HG03520 (cell line): ENCODE data around the gene CRYBB1.

Experiments
- ATAC-seq: cut with Tn5 transposase; IDR thresholded peaks from one replicate; pipeline ENCODE4 v1.9.1; 2021; ENCODE audit warnings: mild to moderate bottlenecking, moderate library complexity; ENCODE audit not compliant: unreplicated experiment

CRYBB1 gene

DNA sequence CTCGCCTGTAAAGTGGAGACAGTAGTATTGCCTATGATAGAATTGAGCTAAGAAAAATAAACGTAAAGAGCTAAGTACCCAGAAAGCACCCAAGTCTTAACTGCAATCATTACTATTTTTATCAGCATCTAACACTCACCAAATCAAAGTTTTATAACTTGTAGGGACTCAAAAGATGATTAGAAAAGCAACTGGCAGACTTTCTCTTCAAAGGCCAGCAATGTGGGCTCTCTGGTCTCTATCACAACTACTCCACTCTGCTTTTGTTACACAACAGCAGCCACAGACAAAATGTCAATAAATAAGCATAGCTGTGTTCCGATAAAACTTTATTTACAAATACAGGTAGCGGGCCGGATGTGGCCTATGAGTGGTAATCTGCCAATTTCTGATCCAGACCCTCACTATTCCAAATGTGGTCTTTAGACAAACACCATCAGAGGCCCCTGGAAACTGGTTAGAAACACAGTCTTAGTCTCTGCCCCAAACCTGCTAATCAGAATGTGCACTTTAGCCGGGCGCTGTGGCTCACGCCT, 36.1 kb downstream of the CRYBB1 start:
- ATAC-seq, result no peak

DNA sequence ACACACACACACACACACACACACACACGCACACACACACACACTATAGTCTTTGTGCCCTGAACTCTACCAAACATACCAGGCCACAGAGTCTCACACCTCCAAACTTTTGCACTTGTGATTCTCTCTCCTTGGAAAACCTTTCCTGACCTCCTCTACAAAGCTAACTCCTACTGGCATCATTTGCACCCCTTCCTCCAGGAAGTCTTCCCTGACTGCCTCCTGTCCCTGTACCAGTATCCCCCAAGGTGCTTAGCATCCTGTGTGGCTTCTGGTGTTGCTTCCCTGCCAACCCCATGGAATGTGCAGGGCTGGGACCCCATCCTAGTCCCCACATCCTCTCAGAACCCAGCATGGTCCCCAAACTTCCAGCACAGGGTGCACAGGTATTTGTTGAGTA, 36.8 kb downstream of the CRYBB1 start:
- ATAC-seq, result no peak

DNA sequence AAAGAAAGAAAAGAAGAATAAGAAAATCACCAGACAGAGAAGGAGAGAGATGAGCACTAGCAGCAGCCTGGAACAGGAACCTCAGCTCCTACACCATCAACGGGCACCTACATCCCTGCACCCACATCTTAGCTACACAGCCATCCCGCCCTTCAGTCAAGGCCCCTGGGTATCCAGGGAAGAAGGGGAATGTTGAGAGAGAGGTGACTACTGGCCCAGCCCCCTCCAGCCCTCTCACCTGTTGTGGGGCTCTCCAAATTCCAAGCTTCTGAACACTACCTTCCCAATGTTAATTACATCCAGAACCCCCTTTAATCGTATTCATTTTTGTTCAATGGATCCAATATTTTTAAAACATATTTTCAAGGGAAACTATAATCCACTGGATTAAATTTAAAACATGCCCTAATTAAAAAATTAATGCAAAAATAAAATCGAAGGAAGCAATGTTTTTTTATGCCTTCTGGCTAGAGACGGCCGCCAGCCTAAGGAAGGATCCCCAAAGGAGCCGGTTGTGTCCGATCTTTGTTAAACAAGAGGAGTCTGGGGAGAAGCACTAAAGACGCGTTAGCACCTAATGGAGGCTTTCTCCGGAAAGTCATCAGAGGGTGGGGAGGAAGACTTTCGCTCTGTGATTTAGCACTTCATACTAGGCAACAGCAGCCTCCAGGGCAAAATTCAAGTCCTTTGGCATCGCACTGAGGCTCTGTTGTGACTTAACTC, 37.4 kb downstream of the CRYBB1 start:
- no peak for ATAC-seq

DNA sequence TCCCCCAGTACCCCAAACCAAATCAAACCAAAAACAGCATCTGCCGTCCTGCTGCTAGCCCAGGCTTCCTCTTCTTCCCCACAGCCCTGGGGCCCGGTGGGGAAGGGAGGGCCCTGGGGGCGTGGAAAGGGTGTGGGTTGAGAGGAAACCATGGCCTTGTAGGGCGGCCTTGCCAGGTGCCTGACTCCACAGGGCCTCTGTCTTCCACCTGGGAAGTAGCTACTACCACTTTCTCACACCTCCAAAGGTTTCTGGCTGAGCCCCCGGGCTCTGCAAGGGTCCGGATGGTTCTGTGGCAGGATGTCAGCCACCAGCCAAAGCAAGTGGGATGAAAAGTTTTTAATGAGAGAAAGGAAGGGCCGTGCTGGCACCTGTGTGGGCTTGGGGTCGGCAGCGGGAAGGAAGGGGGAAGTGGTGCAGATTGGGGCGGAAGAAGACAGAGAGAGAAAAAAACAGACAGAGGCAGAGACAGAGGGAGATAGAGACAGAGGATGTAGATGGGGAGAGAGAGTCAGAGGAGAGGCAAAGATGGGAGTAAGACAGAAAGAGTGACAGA, 38.4 kb downstream of the CRYBB1 start:
- peak; percentile 51 for ATAC-seq

DNA sequence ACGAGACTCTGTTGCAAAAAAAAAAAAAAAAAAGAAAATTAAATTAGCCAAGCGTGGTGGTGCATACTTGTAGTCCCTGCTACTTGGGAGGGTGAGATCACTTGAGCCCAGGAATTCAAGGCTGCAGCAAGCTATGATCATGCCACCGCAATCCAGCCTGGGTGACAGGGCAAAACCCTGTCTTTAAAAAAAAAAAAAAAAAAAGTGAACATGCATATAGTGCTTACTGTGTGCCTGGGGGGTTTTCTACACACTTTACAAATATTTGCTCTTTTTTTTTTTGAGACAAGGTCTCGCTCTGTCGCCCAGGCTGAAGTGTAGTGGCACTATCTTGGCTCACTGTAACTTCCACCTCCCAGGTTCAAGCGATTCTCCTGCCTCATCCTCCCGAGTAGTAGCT, 40.7 kb downstream of the CRYBB1 start:
- ATAC-seq, result no peak

DNA sequence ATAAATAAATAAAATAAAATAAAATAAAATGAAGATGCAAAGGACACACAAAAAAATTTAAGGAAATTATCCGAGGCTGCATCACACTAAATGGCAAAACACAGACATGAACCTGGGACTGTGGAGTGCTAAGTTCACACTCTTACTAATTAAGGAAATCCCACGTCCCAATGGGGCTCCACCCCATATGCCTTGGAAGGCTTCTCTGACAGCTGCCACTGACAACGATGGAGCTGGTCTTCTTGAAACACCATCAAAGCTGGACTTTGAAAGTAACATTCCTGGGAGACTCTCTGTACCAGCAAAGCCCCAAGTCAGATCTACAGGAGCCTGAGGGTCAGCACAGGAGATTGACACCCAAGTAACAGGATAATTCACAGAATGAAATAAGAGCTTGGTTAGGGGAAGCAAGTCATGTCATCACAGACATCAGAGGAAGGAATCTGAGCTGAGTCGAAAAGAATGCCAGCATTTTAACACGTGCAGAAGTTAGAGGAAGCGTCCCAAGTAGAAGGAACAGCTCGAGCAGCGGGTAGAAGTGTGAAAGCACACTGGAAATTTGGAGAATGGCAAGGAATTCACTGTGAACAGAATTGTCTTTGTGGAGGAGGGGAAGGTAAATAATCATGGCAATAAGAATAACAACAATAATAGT, 41.7 kb downstream of the CRYBB1 start:
- ATAC-seq, result no peak

DNA sequence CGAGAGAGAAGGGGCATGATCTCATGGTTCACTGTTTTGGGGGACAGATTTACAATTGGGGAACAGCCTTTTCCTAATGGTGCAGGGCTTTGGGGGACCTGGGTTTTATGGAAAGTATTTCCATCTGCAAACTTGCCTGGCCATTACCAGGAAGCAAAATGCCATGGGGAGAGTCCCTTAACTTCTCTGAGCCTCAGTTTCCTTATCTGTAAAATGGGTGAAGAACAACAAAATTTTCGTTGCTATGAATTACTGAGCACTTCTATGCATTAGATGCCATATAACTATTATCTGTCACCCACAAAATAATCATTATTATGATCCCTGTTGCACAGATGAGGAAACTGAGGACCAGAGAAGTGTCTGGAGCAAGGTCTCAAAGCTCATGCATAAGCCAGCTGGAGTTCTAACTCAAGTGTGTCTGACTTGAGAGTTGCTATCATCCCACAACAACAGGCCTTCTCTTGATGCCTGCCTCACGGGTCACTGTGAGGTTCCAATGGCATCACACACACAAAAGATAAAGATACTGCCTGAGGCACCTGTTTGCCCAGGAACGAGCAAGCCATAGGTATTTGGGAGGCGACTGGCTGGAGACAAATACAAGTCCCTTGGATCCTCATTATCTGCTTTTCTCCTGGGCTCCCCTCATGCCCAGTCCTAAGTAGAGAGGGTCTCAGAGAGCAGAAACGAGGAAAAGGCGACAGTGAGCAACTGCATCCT, 43.7 kb downstream of the CRYBB1 start:
- ATAC-seq, result no peak

DNA sequence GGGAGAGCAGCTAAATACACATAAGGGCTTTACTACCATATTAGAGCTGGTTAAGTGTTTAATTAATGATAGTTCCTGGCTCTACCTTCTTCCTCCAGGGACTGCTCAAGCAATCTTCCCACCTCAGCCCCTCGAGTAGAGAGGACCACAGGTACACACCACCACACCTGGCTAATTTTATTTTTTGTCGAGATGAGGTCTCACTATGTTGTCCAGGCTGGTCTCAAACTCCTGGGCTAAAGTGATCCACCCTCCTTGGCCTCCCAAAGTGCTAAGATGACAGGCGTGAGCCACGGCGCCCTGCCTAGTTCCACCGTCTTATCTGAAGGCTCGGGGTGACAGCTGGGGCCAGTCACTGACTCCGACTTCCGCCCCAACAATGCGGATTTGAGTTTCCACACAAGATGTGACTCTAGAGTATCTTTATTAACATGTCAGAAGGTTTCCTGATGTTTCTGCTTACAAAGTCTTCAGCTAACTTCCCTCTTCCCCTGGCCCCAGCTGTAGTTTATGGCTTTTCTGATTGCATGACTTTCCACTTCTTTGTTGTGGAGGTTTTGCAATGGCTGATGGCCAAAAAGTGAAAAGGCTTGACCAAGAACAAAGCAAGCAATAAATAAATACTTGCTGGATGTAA, 44.7 kb downstream of the CRYBB1 start:
- ATAC-seq, result no peak

DNA sequence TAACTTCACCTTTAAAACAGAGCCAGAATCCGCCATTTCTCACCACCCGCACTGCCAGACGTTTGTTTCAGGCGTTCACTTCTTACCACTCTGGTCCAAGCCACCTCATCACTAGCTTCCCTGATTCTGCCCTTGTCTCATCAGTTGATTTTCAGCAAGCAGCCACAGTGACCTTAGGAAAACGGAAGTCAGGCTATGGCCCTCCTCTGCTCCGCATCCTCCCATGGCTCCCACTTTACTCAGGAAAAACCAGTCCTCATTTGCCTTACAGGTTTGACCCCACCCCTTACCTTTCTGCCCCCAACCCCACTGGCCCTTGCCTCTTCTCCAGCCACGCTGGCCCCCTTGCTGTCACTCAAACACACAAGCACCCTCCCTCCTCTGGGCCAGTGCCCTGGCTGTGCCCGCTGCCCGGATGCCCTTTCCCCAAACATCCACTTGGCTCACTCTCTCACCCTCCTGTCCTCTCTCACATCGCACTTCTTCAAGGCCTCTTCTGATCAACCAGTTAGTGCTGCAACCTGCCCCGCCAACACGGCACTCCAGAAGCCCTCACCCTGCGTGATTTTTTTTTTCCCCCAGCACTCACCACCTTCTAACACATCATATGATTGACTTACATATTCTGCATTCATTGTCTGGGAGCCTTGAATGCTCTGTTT, 46.8 kb downstream of the CRYBB1 start:
- ATAC-seq, result no peak

DNA sequence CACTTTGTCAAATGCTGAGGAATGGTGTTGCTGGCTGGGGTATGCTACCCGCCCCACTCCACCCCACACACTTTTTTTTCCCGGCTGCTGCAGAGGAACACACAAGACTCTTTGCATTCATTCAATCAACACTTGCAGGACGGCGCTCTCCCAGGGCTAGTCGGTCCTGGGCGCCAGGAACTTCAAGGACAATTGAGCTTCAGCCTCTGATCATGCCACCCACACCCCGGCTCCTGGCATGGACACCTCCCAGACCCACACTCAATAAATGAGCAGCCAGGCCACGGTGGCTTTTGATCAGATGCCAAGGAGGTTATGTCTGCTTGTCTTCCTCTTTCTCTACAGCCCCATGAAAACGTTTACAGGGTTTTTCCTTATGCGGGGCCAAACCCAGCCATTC, 47.7 kb downstream of the CRYBB1 start:
- ATAC-seq, result no peak

DNA sequence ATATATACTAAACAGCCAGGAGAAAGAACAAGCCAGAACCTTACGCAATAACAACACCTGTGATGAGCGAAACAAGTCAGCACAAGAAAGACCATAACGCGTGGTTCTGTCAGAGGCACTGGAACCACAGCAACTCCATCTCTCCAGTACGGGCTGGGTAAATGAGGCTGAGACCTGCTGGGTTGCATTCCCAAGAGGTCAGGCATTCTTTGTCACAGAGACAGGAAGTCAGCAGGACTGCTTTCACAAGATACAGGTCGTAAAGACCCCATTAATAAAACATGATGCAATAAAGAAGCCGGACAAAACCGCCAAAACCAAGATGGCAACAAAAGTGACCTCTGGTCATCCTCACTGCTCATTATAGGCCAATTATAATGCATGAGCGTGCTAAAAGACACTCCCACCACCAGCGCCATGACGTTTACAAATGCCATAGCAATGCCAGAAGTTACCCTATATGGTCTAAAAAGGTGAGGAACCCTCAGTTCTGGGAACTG, 49.6 kb downstream of the CRYBB1 start:
- no peak for ATAC-seq

DNA sequence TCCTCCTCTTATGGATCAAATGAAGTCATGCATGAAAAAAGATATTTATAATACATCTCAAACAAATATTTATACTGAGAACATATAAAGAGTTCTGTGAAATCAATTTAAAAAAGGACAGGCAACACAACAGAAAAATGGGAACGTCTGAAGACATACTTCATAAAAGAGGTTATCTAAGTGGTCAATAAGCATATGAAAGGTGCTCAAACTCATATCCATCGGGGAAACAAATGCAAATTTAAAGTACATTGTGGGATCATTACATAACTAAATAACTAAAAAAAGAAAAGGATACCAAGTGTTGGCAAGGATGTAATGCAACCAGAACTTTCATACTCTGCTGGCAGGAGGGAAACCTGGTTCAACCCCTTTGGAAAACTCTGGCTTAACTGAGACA, 50.2 kb downstream of the CRYBB1 start:
- no peak for ATAC-seq

DNA sequence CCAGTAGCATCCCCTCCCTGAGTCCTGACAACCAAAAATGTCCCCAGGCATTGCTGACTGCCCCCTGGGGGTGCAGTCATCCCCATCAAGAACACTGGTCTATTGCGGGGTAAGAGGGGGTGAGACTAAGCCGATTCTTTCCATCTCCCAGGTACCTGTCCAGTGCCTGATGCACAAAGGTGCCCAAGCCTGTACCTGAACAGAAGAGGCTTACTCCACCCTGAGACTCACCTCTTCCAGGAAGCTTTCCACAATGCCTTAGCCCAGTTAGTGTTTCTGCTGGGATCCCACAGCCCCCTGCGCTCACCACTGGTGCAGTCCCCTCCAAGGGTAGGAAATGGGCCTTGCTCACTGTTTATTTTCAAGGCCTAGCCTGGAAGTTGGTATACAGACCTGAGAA, 50.8 kb downstream of the CRYBB1 start:
- no peak for ATAC-seq

DNA sequence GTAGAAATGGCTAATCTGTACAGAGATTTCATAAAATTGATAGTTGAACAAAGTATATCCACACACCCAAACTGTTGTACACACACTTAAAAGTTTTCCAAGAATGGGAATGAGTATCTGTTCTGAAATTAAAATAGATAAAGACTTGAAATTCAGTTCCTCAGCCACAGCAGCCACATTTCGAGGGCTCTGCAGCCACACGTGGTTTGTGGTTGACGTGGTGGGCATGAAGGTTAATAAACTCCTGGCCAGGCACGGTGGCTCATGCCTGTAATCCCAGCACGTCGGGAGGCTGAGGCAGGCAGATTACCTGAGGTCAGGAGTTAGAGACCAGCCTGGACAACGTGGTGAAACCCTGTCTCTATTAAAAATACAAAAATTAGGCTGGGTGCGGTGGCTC, 51.9 kb downstream of the CRYBB1 start:
- no peak for ATAC-seq

DNA sequence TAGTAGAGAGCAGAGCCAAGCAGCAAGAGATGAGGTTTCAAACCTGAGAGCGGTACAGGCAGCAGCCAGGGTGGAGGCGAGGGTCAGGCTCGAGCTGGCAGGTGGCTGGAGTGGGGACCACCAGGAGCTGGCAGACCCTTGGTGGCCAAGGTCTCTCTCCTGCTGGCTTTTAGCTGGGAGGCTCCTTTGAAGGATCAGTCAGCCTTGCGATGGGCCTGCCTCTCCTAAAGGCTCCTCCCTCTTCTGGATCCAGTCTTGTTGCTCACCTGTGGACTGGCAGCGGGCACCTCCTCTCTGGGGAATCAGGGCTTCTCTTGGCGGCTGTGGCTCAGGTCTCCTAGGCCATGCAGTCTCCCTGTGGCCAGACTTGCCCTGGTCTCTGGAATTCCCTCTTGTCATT, 52.6 kb downstream of the CRYBB1 start:
- no peak for ATAC-seq

DNA sequence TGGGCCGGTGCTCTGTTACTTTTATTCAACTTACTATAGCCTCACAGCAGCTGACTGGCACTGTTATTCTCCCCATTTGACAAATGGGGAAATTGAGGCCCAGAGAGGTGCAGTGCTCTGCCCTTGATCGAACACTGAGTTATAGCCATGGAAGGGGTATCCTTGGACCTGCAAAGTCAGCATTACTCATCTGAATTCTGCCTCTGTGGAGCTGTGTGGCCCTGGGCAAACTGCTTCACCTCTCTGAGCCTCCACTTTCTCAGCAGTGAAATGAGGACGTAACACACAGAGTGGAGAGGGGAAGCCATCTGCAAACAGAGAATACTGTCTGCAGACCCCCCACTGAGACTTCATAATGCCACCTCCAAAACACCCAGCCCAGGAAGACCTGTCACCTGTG, 53.2 kb downstream of the CRYBB1 start:
- ATAC-seq, result no peak

DNA sequence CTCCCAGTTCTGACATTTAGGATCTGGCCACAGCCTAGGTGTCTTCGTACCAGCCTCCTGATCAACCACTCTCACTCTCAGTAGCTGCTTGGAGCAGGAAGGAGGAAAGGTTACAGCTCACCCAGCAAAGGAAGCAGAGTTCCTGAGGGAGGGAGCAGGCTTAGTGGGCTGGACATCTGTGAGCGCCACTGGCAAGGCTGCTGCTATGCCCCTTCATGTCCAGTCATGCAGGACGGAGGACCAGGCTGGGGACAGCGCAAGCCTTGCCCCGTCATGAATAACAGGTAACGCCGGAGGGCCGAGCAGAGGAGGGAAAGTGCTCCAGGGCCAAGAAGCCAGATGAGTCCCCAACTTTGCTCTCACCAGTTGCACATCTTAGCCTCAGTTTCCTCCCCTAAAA, 53.6 kb downstream of the CRYBB1 start:
- no peak for ATAC-seq

DNA sequence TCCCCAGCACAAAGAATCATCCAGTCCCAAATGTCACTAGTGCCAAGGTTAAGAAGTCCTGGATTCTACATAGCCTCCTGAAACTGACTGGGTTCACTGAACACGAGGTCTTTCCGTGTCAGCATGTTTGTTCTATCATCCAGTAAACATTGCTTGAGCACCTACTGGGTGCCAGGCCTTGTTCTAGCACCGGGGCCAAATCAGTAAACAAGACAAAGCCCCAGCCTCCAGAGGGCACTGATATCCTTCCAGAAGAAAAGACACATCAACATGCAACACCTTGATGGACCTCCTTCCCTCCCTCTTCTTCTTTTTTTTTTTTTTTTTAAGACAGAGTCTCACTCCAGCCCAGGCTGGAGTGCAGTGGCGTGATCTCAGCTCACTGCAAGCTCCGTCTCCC, 54.8 kb downstream of the CRYBB1 start:
- no peak for ATAC-seq

DNA sequence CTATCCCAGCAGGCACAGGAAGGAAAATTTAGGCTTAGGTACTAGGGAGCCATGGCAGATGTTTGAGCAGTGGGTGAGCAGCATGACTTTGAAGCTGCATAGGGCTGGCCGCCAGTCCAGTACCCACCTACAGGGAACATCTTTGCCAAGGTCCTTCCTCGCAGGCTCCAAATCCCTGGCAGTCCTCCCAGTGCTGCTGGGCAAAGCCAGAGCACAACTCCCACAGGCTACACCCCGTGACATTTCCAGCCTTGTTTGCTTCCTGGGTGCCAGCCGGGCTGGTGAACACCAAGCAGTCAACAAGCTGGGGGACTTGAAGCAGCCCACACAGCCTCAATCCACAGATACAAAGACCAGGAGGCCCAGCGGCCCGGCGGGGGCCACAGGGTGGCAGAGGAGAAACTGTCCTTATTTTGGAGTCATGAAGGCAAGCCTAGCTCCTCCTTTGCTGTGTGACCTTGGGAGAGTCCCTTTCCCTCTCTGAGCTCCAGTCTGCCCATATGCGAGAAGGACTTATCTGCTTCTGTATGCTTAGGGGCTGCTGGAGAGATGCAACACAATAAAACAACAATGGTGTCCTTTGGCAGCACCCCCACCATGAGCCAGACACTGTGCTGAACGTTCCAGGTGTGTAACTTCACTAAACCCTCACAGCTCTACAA, 55.9 kb downstream of the CRYBB1 start:
- no peak for ATAC-seq
